Effector CD8-positive, alpha-beta T cell (primary cell): ENCODE data around the gene TEX44.

Experiments used
- DNase-seq: peaks from one replicate; lab custom pipeline; 2025; lab: John Stamatoyannopoulos, UW

The TEX44 gene

GRCh38 chr2:231604685-231605606 lies 12.3 kb downstream of the TEX44 start:
- peak; percentile 93 for DNase-seq

GRCh38 chr2:231605607-231606091 lies 13.0 kb downstream of the TEX44 start:
- no peak for DNase-seq

GRCh38 chr2:231606941-231607340 lies 14.3 kb downstream of the TEX44 start:
- no peak for DNase-seq

GRCh38 chr2:231611273-231612108 lies 18.8 kb downstream of the TEX44 start:
- no peak for DNase-seq

- DNase-seq = no peak
Measured at GRCh38 chr2:231612109-231612455, 19.4 kb downstream of the TEX44 start.

GRCh38 chr2:231612456-231613330 lies 20.0 kb downstream of the TEX44 start:
- DNase-seq = peak; percentile 83

GRCh38 chr2:231613331-231613662 lies 20.6 kb downstream of the TEX44 start:
- no peak for DNase-seq

GRCh38 chr2:231613663-231614558 lies 21.2 kb downstream of the TEX44 start:
- peak; percentile 28 for DNase-seq

GRCh38 chr2:231614559-231615057 lies 21.9 kb downstream of the TEX44 start:
- DNase-seq = no peak

- DNase-seq = no peak
Measured at GRCh38 chr2:231615058-231615671, 22.5 kb downstream of the TEX44 start.

GRCh38 chr2:231616296-231616695 lies 23.6 kb downstream of the TEX44 start:
- DNase-seq = no peak

GRCh38 chr2:231617059-231617926 lies 24.6 kb downstream of the TEX44 start:
- DNase-seq = no peak

- DNase-seq = no peak
Measured at GRCh38 chr2:231621051-231621879, 28.6 kb downstream of the TEX44 start.

GRCh38 chr2:231622963-231623362 lies 30.3 kb downstream of the TEX44 start:
- no peak for DNase-seq

GRCh38 chr2:231626449-231626848 lies 33.8 kb downstream of the TEX44 start:
- no peak for DNase-seq

- DNase-seq = no peak
Measured at GRCh38 chr2:231627384-231628120, 34.9 kb downstream of the TEX44 start.

GRCh38 chr2:231632559-231633142 lies 40.0 kb downstream of the TEX44 start:
- DNase-seq = no peak
